GM18498 (cell line): ENCODE measurements around the gene GUCD1.
"Not testable (repeated sequence)": the region's sequence is repeated elsewhere in the genome, so short reads cannot be mapped to it uniquely, and the experiment has no call there.

Source experiments
- ATAC-seq: cut with Tn5 transposase; IDR thresholded peaks from one replicate; pipeline ENCODE4 v1.9.1; 2021; ENCODE audit warnings: mild to moderate bottlenecking, moderate library complexity; ENCODE audit not compliant: unreplicated experiment

Gene GUCD1

GRCh38 chr22:24554313-24555164, at the start of gene GUCD1:
TSS of gene GUCD1 (minus strand) at chr22:24555138. CDS start at chr22:24554991, 147 bp downstream.
- ATAC-seq, result peak; percentile 1

- ATAC-seq, result not testable (repeated sequence)
Measured at GRCh38 chr22:24603770-24604629, 49.1 kb upstream of the GUCD1 start.

GRCh38 chr22:24602847-24603769, 48.2 kb upstream of the GUCD1 start, which contains the start of gene GGT1:
TSS of gene GGT1 (plus strand) at chr22:24603193. CDS start at chr22:24611082, 7,889 bp downstream.
- not testable (repeated sequence) for ATAC-seq

DNA sequence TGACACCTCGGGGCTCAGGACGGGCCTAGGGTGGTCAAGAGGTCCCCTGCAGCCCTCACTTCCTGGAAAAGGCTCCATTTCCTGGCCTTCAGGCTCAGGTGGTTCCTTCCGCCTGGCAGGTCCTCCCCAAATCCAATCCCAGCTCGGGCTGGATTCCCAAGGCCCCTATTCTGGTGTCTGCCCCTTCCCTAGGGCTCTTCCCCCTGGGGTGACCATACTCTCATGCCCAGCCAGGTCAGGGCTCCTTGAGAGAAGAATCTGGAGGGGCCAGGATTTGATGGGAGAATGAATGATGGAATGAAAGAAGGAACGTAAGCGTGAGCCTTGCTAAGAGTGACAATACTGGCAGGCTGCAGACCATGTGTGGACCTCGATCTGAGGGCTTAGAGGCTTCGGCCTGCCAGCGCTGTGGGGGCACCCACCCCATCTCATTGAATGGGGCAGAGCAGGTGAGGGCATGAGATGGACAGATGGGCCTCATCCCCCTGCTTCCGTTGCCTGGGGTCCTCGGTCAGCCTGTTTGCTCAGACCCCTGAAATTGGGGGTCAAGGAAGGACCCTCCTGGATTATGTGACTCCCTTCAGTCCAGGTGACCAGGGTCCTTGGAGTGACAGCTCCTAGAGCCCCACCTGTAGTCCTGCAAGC, 47.3 kb upstream of the GUCD1 start:
- ATAC-seq, result not testable (repeated sequence)

- no peak for ATAC-seq
Measured at GRCh38 chr22:24601217-24602104, 46.5 kb upstream of the GUCD1 start.

DNA sequence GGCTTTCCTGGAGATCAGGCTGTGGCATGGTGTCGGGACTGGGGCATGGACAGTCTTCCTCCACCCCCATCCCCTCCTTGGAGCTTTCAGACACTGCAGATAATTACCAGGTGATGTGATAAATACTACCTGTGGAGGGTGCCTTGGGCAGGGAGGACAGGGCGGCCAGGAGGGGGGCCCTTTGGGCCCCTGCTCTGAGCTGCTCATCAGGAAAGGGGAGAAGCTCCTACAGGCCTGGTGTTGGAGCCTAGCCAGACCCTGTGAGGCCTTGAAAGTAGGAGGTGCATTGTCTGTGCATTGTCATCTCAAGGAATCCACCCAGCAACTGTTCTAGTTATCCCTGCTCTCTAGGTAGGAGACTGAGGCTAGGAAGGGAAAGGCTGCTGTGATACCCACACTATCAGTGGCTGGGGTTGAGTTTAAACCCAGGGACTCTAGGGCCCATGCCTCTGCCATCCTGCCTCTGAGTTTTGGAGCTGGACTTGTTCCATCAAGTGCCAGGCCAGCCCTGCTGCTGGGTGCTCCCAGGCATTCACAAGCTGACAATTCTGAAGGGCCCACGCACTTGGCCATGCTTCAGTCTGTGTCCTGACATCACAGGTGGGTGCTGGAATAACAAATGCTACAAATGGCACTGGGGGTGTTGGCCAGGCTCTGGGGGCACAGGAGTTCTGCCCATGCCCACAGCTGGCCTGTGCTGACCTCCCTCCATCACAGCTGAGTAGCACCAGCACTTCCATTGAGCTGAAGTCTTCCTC, 45.2 kb upstream of the GUCD1 start:
- ATAC-seq, result not testable (repeated sequence)

DNA sequence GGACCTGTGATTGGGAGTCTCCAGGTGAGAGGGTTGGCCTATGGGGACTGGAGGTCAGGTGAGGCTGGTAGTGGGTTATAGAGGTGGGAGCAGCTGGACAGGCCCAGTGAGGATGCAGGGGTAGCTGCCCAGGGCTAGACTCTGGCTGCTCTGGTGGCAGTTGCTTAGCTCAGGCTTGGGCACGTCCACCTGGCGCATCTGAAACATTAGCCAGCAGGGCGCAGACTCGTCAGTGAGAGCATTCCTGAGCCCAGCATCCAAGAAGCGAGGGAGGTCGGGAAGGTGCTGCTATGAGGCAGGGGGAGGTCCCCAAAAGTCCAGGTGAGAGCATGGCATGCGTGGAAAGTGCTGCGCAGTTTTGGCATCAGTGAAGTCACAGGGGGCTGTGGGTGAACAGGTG, 44.6 kb upstream of the GUCD1 start:
- no peak for ATAC-seq

DNA sequence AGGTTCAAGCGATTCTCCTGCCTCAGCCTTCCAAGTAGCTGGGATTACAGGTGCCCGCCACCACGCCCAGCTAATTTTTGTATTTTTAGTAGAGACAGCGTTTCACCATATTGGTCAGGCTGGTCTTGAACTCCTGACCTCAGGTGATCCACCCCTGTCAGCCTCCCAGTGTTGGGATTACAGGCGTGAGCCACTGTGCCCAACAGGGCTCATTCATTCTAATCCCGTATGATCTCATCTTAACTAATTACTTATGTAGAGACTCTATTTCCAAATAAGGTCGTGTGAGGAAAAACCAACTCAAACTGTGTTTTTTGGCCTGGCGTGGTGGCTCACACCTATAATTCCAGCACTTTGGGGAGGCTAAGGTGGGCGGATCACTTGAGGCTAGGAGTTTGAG, 42.1 kb upstream of the GUCD1 start:
- not testable (repeated sequence) for ATAC-seq

- no peak for ATAC-seq
Measured at GRCh38 chr22:24595863-24596262, 40.9 kb upstream of the GUCD1 start.

DNA sequence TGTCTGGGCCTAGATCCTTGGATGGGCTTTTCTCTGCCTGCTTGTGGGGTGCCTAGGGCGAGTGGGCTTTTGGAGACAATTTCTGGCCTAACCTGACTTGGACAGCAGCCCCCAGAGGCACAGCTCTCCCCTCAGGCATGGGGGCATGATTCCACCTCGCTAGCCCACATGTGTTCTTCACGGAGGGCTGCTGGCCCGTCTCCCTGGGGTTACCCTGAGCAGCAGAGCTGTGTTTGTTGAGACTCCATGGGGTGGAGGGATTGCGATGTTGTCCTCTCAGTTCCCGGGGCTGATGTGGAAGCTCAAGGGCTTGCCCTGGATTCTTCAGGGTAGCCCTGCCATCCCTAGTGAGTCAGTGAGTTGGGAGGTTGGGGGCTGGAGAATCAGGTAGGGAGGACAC, 40.3 kb upstream of the GUCD1 start:
- ATAC-seq, result no peak

DNA sequence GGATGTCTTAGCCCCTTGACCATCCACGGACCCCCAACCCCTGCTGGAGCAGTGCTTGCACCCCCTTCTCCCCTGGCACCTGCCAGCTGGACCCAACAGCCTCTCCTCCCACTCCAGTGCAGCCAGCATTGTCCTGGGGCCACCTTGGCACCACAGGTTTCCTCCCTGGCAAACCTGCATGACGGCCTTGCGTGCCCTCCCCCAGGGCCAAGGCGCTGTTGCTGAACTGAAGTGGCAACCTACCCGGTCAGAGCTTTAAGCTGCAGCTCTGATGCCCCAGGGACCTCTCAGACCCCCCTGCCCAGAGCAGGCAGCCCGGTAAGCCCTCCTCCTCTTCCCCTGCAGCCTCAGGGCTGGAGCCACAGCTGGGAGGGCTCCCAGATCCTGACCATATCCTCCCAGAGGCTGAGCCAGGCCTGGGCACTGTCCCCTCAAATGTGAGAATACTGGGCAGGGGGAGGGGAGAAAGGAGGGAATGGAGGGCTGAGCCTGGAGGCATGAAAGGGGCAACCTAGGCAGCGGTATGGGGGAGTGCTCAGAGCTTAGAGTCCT, 39.7 kb upstream of the GUCD1 start:
- ATAC-seq, result no peak

GRCh38 chr22:24593836-24594568, 39.1 kb upstream of the GUCD1 start:
- no peak for ATAC-seq

- ATAC-seq, result not testable (repeated sequence)
Measured at GRCh38 chr22:24593559-24593835, 38.6 kb upstream of the GUCD1 start.

DNA sequence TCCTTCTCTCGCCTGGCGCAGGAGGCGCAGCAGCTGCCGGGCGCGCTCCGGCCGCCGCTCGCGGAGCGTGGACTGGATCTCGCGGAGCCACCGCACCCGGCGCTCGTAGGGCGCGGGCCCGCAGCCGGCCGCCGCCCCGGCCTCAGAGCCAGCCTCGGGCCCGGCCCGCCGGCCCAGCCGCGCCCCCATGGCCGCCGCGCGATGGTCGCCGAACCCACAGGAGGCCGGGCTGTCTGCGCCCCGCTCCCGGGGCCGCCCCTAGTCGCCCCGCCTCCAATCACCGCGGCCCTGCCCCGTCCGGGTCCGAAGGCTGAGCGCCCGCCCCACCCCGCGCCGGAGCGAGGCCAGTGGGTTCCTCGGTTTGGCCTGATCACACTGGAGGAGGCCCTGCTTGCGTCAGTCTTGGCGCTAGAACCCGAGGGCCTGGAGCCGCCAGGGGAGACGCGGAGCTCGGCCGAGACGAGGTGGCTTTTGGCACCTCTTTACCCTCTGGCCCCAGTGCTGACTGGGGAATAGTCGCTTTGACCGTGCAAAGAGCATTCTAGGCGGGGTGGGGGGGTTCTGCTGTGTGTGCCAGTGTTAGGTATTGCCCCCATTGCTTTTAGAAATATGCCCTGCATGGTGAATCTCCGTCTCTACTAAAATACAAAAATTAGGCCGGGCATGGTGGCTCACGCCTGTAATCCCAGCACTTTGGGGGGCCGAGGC, 38.1 kb upstream of the GUCD1 start, which contains the start of gene LRRC75B:
LRRC75B (minus strand) TSS at position 223 of the 708 bp plus-strand sequence; CDS start at position 189, 34 bp downstream.
- ATAC-seq, result peak; percentile 72

GRCh38 chr22:24592058-24592850, 37.3 kb upstream of the GUCD1 start:
- ATAC-seq, result peak; percentile 22

- no peak for ATAC-seq
Measured at GRCh38 chr22:24591286-24591830, 36.4 kb upstream of the GUCD1 start.
